Effector memory CD4-positive, alpha-beta T cell (primary cell): ENCODE results near the gene SPP2.

Source experiments
- DNase-seq, 3 donors: peaks; one replicate each; pipeline ENCODE4 v3.0.0-alpha.2; 2020
- H3K27ac ChIP-seq: 2 replicates; pipeline ENCODE4 v1.7.0; 2013; ENCODE audit warnings: mild to moderate bottlenecking, low read length, moderate library complexity; ENCODE audit not compliant: insufficient read depth, poor library complexity, severe bottlenecking
- H3K27me3 ChIP-seq: replicated peaks from 2 replicates; pipeline ENCODE4 v1.7.0; 2013; ENCODE audit warnings: mild to moderate bottlenecking, low read length; ENCODE audit not compliant: insufficient read depth, control insufficient read depth, poor library complexity, severe bottlenecking
- H3K36me3 ChIP-seq: 2 replicates; pipeline ENCODE4 v1.7.0; 2013; ENCODE audit warnings: mild to moderate bottlenecking, low read length, moderate library complexity; ENCODE audit not compliant: control insufficient read depth, insufficient read depth
- H3K4me1 ChIP-seq: 2 replicates; pipeline ENCODE4 v1.7.0; 2013; ENCODE audit warnings: low read length, mild to moderate bottlenecking; ENCODE audit not compliant: control insufficient read depth, insufficient read depth, poor library complexity, severe bottlenecking
- H3K4me3 ChIP-seq: 2 replicates; pipeline ENCODE4 v1.7.0; 2013; ENCODE audit warnings: low read length, low read depth, mild to moderate bottlenecking; ENCODE audit not compliant: insufficient read depth, poor library complexity, severe bottlenecking
- H3K9me3 ChIP-seq: 2 replicates; pipeline ENCODE4 v1.7.0; 2013; ENCODE audit warnings: mild to moderate bottlenecking, low read length, moderate library complexity; ENCODE audit not compliant: control insufficient read depth

SPP2 gene

DNA sequence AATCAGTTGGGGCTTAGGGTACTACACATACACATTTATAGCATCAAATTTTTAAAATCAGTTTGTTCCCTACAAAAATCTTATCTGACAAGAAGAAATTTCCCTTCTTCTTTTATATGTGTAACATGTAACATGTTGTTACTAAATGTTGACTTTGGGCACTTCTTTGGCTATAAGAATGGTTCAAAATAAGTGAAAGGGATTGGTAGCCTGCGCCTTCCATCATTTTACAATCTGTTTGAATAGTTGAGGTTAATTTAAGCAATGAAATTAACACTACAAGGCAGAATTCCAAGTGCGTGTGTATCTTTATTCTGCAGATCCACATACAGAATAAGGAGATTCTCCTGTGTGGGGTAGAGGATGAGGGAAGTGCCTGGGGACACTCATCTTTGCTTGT is 30.2 kb upstream of the SPP2 start:
- Histone ChIP-seq H3K27me3 (no peaks in the 10 kb centered on the region), H3K36me3 (no peaks in the 10 kb centered on the region), H3K9me3 (no peaks in the 10 kb centered on the region), H3K4me1 (peaks cover 7% of the 10 kb centered on the region), H3K4me3 (no peak overlapping the region), H3K27ac (no peak overlapping the region)
- DNase-seq: no peak

DNA sequence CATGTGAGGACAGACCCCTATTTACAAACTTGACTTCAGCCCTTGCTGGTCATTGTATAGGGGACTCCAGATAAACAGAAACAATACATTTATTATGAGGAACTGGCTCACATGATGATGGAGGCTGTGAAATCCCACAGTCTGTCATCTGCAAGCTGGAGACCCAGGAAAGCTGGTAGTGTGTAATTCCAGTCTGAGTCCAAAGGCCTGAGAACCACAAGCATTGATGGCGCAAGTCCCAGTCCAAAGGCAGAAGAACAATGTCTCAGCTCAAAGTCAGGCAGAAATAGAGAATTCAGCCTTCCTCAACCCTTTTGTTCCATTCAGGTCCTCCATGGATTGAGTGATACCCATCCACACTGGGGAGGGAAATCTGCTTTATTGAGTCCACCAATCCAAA is 28.1 kb upstream of the SPP2 start:
- Histone ChIP-seq H3K4me1 (peaks cover 21% of the 10 kb centered on the region), H3K27me3 (no peaks in the 10 kb centered on the region), H3K9me3 (no peaks in the 10 kb centered on the region), H3K36me3 (no peaks in the 10 kb centered on the region), H3K27ac (no peak overlapping the region), H3K4me3 (no peak overlapping the region)
- no peak for DNase-seq

- no peak for DNase-seq
- Histone ChIP-seq H3K4me1 (peaks cover 24% of the 10 kb centered on the region), H3K9me3 (no peaks in the 10 kb centered on the region), H3K4me3 (no peak overlapping the region), H3K27ac (no peak overlapping the region), H3K27me3 (no peaks in the 10 kb centered on the region), H3K36me3 (no peaks in the 10 kb centered on the region)
These were observed 26.2 kb upstream of the SPP2 start for GRCh38 chr2:234024304-234024703.

DNA sequence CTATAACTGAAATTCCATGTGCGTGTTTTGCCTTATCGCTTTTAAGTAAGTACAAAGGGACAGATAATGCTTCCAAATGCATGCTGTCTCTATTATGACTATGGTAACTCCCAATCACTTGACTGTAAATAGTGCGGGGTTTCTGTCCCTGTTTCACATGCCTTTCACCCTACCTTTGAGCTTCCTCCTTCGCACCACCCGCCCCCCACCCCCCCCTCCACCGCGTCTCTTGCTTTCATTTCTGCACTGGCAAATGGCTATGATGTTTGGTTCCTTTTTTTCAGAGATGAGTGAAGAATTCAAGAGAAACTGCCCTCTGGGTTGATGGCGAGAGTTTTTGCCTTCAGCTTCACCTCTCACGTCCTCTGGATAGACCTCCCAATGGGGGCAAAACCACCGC is 25.0 kb upstream of the SPP2 start:
- Histone ChIP-seq H3K36me3 (no peaks in the 10 kb centered on the region), H3K27me3 (no peaks in the 10 kb centered on the region), H3K27ac (no peak overlapping the region), H3K9me3 (no peaks in the 10 kb centered on the region), H3K4me1 (peaks cover 24% of the 10 kb centered on the region), H3K4me3 (peak overlapping the region; percentile 39)
- no peak for DNase-seq

DNA sequence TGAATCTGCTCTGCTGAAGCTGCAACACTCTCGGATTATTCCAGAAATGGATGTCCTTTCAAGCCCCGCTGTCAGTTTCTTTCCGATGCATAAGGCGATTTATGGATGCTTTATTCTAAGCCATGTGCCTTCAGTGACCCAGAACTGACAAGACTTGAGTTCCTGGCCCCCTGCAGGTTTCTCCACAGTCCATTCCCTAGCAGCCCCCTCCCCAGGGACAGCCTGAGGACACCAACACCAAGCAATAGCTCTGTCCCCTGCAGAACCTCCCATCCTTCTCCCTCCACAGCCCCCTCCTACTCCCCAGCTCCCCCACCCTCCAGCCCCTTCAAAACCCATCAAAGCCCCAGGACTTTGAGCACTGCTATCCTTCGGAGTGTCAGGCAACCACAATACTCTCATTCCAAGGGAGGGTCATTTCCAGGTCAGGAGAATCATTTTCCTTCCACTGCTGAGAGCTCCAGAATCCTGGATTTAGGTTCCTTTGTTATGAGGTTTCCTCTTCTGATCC is 24.6 kb upstream of the SPP2 start:
- Histone ChIP-seq H3K4me3 (peak overlapping the region; percentile 39), H3K9me3 (no peaks in the 10 kb centered on the region), H3K27me3 (no peaks in the 10 kb centered on the region), H3K4me1 (peaks cover 28% of the 10 kb centered on the region), H3K27ac (no peak overlapping the region), H3K36me3 (no peaks in the 10 kb centered on the region)
- no peak for DNase-seq

- no peaks in the 10 kb centered on the region for H3K27me3 ChIP-seq
- H3K27ac ChIP-seq: no peak overlapping the region
- H3K4me3 ChIP-seq: no peak overlapping the region
- peaks cover 36% of the 10 kb centered on the region for H3K4me1 ChIP-seq
- DNase-seq: no peak
- H3K9me3 ChIP-seq: no peaks in the 10 kb centered on the region
- H3K36me3 ChIP-seq: no peaks in the 10 kb centered on the region
These were observed 23.7 kb upstream of the SPP2 start for GRCh38 chr2:234026693-234027254.

- no peak for DNase-seq
- no peaks in the 10 kb centered on the region for H3K9me3 ChIP-seq
These were observed 22.9 kb upstream of the SPP2 start for GRCh38 chr2:234027641-234028040.

DNA sequence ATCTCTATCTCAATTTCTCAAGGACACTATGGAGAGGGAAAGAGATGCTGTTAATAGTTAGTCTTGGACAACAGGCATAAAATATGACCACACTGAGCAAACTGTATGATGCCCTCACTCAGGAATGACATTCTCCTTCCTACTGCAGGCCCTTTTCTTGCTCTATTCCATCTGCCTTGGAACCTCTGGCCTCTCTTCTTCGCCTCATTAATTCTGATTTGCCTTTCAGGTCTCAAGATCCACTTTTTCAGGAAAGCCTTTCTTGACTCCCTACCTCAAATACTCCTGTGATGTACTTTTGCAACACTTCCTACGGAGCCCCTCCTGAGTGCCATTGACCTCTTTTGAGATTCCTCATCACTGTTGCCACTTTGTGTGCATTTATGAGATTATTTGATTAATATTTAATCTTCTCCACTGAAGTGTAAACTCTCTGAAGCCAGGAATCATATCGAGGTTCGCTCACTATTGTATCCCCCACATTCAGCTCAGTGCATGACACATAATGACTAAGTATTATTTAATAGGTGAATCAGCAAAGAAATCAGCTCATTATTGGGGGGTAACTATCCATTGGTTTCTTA is 21.3 kb upstream of the SPP2 start:
- Histone ChIP-seq H3K4me1 (peaks cover 43% of the 10 kb centered on the region), H3K27ac (no peak overlapping the region), H3K36me3 (no peaks in the 10 kb centered on the region), H3K27me3 (no peaks in the 10 kb centered on the region), H3K9me3 (no peaks in the 10 kb centered on the region), H3K4me3 (no peak overlapping the region)
- DNase-seq: no peak

More at GRCh38 chr2:234027641-234028040, 22.9 kb upstream of the SPP2 start:
- Histone ChIP-seq H3K27me3 (no peaks in the 10 kb centered on the region), H3K4me1 (peaks cover 43% of the 10 kb centered on the region), H3K27ac (no peak overlapping the region), H3K4me3 (no peak overlapping the region), H3K36me3 (no peaks in the 10 kb centered on the region)

DNA sequence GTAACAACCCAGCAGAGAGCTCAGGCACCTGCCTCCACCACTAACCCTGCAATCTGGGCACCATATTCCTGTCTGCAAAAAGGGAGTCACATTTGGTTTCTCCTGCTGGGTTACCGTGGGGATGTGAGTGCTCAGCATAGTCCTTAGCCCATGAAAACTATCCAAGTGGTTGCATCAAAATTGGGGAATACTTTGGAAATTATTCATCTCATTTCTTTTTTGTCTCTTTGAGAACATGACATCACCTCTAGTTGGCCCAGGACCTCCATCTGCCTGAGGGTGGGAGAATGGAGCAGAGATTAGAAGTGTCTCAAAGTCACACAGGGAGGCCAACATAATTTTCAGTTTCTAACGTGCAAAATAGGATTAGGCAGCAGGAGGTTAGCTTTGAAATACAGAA is 19.3 kb upstream of the SPP2 start:
- H3K27me3 ChIP-seq: no peaks in the 10 kb centered on the region
- peaks cover 29% of the 10 kb centered on the region for H3K4me1 ChIP-seq
- DNase-seq: no peak
- no peaks in the 10 kb centered on the region for H3K36me3 ChIP-seq
- no peaks in the 10 kb centered on the region for H3K9me3 ChIP-seq
- H3K27ac ChIP-seq: no peak overlapping the region
- no peak overlapping the region for H3K4me3 ChIP-seq

- H3K4me1 ChIP-seq: peaks cover 22% of the 10 kb centered on the region
- DNase-seq: peak in 2 of 3 donors; percentile 23 to 36
- H3K27ac ChIP-seq: no peak overlapping the region
- H3K9me3 ChIP-seq: no peaks in the 10 kb centered on the region
- H3K4me3 ChIP-seq: no peak overlapping the region
- no peaks in the 10 kb centered on the region for H3K36me3 ChIP-seq
- H3K27me3 ChIP-seq: no peaks in the 10 kb centered on the region
These were observed 18.1 kb upstream of the SPP2 start for GRCh38 chr2:234032279-234032856.
